GM18868 (cell line): ENCODE results near the gene PFDN1.

Experiments
- ATAC-seq: cut with Tn5 transposase; IDR thresholded peaks from one replicate; pipeline ENCODE4 v1.9.1; 2021; ENCODE audit warnings: mild to moderate bottlenecking, moderate library complexity; ENCODE audit not compliant: unreplicated experiment

The PFDN1 gene

DNA sequence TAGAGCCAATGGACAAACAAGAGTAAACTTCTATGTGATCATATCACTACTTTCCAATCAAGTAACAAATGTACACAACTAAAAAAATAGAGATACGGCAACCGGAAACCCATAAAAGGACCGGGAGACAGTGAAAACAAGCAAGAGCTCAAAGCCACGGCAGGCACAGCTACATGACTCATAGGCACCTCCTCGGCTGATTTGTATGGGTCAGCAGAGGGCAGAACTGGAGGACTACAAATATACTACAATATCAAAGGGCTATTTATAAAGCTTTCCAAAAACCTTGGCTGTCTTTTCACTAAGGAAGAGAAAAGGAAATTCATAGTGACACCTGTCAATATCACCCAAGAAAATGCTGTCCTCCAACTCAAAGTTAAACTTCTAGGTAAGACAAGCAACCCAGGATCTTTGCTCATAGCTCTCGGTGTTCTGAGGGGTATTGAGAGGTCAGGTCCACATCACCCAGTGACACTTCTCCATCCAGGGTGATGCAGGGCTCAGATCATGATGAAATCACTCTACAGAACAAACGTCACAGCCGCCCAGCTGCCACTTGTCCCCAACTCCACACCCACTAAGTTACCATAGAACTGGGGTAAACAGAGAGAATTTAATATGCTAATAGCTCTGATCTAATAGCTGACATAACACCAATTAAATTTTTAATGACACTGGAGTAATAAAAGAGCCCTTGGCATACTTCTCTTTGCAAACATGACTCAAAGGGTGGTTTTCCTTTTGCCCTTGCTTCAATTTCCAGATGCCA lies 41.3 kb downstream of the PFDN1 start:
- ATAC-seq, result no peak

DNA sequence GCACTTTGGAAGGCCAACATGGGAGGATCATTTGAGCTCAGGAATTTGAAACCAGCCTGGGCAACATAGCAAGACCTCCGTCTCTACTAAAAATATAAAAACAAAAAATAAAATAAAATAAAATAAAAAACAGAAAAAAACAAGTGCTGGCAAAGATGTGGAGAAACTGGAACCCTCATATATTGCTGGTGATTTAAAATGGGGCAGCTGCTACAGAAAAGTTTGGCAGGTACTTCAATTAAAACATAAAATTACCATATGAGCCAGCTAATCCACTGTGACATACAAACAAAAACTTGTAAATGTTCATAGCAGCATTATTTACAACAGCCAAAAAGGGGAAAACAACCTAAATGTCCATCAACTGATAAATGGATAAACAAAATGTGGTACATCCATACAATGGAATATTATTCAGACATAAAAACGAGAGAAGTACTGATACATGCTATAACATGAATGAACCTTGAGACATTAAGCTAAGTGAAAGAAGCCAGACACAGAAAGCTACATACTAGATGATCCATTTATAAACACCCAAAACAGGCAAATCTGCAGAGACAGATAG lies 42.7 kb downstream of the PFDN1 start:
- no peak for ATAC-seq

DNA sequence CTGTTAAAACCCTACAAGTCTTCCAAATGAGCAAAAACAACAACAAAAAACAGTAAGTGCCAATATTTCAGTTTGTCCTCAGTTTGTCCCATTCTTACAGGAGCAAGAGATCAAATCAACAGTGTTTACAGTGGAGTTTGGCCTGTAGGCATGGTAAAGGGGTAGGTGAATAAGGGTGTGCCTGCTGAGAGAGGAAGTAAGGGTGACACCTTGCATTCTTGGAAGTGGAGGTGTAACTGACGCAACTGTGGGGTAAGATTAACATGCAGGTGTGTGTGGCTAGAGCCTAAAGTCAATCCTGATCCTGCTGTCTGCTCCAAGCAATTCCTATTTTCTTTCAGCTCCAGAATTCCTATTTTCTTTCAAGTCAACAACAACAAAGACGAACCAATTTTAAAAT lies 43.4 kb downstream of the PFDN1 start:
- no peak for ATAC-seq

DNA sequence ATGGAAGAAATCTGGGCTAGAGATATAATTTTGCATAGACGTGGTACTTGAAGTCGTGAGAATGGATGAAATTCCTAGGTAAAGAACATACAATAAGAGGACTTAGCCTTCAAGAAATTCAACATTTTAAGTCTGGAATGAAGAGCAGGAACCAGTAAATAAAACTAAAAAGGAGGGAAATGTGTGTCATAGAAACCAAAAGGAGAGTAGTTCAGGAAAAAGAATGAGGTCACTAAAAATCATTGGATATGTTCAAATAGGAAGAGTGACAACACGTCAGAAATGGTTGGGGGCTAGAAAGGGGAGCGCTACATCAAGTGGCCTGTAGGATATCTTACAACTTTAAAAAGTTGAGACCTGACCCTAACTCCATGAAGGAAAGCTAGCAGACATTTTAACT lies 44.0 kb downstream of the PFDN1 start:
- ATAC-seq, result no peak

DNA sequence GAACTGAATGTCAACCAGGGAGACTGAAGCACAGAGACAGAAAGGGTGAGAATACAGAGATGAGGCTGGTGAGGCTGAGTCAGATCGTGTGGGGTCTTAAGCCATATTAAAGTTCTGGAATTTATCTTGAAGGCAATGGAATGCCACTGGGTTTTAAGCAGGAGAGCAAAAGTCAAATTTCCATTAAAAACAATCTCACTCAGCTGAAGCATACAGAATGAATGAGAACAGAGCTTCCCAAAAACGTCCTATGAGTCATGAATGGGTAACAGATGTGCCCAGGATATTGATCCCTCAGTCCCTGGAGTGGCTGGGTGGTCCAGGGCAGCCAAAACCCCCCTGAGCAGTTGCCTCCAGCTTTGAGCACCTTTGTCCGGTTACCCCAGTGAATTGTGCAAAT lies 44.9 kb downstream of the PFDN1 start:
- ATAC-seq, result no peak

DNA sequence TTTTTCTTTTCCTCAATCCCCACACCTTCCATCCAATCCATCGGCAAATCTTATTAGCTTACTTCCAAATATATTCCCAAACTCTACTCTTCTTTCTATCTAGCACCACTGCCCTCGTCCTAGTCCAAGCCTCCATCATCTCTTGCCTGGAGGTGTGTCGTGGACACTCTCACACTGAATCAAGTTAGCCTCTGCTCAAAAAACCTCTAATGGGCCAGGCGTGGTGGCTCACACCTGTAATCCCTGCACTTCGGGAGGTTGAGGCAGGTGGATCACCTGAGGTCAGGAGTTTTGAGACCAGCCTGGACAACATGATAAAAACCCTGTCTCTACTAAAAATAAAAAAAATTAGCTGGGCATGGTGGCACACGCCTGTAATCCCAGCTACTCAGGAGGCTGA lies 46.2 kb downstream of the PFDN1 start:
- ATAC-seq, result no peak

DNA sequence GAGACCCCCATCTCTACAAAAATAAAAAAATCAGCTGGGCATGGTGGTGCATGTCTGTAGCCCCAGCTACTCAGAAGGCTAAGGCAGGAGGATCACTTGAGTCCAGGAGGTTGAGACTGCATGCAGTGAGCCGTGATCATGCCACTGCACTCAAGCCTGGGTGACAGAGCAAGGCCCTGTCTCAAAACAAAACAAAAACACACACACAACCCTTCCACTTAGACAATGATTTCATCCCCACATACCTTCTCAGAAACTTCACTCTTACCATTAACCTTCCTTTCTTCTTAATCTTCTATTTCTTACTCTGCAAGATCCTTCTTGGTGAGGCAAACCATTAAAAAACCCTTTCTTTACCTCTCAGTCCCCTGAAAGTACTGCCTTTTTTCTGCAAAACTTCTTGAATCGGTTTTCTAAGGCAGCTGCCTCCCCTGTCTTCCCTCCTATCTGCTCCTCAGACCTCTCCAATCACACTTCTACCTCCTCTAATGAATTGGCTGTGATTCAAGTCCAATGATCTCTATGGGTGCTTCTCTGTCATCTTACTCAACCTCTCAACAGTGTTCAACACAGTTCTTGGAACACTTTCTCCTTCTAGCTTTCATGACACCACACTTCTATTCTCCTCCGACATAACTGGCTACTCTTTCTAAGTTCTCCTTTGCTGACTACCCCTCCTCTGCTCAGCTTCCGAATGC lies 47.3 kb downstream of the PFDN1 start:
- no peak for ATAC-seq

DNA sequence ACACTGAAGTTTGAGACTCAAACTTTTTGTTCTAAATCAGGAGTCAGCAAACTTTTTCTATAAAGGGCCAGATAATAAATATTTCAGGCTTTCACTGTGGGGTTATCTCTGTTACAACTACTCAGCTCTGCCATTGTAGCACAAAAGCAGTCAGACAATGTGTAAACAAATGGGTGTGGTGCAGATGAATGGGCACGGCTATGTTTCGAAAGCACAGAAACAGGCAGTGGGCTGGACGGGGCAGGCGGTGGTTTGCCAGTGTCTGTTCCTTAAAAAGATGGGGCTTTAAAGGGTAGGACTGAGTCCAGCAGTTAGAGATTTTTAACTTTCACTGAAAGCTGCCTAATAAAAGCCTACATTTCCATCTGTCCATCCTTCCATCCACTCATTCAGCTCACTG lies 48.9 kb downstream of the PFDN1 start:
- ATAC-seq, result no peak

DNA sequence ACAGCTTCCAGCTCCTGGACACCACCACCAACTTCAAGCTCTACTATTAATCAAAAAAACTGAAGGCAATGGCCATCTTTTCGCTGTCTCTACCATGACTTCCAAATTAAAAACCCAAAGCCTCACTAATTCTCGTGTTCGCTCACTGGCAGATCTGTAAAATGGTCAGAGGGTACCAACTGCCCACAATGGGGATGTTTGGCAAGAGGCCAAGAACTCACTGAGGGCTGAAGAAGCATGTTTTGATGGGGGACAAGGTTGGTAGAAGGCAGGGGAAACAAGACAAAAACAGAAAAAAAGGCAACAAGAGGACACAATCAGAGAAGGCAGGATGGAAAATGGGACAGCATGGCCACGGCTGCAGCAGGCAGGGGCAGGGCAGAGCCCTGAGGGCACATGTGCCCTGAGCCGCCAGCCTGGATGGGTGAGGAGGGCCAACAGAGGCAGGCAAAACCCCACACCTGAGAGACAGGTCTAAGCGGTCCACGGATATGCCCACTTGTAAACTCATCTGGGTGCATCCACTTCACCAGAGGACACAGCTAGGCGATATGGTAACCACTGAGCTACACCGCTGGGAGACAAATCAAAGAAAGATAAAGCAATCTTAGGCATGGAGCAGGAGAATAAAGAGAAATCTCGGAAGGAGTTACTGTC lies 50.3 kb downstream of the PFDN1 start:
- ATAC-seq, result no peak

DNA sequence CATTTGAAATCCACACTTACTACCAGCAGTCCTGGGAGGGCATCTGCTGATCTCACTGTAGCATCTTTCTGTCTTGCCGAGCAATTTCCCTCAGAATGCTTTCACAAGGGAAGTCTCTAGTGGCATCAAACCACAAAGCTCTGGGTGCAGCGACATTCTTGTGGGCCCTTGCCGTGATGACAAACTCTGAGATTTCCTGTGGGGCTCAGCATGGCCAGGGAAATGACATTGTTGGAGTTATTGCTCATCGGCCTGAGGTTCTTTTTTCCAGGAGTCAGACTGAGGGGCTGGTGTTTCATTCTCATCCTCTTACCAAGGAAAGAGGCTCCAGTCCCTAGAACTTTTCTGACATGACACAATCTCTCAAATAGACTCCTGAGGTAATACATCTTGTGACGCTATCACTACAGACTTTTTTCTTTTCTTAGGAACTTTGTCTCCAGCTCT lies 51.4 kb downstream of the PFDN1 start:
- peak; percentile 87 for ATAC-seq

DNA sequence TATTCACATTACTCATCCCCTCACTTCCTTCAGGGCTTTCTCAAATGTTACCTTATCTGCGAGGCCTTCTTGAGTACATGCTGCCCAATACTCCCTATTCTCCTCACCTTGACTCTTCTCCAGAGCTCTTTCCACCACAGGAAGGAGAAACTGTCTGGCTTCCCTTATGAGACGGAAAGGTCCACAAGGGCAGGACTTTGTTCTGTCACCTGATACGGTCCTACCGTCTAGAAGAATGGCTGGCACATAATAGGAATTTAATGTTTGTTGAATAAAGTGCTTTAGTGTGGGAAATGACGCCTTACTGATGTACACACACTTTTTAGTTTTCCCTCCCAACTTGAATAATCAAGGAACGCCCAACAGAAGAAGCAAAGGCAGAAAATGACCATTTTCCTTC lies 52.5 kb downstream of the PFDN1 start:
- ATAC-seq, result no peak

DNA sequence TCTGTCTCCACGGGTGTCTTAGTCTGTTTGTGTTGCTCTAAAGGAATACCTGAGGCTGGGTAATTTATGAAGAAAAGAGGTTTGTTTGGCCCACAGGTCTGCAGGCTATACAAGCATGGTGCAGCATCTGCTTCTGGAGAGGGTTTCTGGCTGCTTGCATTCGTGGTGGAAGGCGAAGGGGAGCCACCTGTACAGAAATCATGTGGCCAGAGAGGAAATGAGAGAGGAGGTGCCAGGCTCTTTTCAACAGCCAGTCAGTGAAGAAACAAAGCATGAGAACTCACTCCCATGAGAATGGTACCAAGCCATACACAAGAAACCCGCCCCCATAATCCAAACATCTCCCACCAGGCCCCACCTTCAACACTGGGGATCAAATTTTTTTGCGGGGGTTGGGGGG lies 53.4 kb downstream of the PFDN1 start:
- ATAC-seq, result no peak

DNA sequence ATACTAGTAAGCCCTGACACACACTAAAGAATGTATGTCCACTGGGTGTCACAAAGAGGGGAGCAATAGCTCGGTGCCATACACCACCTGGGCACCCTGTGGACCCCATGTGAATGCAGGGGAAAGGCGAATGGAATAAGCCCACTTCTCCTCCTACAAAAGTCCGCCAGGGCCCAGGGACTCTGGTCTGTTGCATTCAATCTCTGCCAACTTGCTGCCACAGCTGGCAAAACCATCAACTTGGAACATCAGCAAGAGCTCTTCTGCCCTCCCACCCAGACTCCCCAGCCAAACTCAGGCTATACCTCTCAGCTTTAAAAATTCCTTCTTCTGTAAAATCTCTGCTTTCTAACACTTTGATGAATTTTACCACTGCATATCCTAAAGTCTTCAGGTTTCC lies 54.5 kb downstream of the PFDN1 start:
- ATAC-seq, result no peak

DNA sequence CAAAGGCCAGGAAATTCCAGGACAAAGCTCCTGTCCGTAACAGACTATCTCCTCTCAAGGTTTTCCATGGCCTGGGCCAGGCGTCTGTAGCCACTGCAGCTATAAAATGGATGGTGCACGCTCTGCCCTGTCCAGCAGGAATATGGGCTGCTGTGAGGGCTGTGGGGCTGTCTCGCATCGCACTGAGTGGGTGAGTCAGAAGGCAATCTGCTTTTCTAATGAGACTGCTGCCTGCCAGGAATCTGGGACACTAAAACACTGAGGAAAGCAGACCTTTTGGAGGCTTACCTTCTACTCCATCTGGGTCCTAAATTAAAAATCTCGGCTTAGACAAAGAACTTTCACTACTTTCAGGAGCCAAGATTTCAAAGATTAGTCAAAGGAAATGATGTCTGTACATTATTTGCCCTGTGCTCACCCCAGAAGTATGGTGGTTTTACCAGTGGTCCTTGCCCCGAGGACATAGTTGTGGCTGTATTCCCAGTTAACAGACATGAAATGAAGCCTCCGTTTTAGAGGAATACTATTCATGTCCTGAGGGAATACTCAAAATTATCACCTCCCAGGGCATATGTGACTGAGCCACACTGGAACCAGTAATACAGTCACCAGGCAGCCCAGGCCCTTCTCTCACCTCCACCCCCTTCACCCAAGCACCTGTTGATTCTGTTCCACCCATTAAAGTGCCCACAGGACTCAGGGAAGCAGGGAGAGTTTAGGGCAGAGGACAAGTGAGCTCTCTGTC lies 56.4 kb downstream of the PFDN1 start:
- ATAC-seq, result no peak

DNA sequence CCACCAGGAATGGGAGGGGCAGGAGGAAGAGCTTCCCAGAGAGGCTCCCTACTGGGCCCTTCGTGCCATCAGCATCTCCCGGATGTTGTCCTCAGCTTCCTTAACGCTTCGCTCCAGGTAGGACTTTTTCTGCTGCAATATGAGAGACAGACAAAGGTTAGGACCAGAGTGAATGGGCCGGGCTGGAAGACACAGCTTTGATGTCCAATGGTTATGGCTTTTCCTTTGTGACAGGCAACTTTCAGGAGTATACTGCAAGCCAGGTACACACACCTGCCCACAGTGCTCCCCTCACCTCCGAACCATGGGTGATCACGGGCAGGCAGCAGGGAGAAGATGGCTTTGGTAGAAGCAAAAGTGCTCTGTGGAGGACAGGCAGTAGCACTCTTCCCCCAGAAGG lies 57.0 kb downstream of the PFDN1 start:
- no peak for ATAC-seq

DNA sequence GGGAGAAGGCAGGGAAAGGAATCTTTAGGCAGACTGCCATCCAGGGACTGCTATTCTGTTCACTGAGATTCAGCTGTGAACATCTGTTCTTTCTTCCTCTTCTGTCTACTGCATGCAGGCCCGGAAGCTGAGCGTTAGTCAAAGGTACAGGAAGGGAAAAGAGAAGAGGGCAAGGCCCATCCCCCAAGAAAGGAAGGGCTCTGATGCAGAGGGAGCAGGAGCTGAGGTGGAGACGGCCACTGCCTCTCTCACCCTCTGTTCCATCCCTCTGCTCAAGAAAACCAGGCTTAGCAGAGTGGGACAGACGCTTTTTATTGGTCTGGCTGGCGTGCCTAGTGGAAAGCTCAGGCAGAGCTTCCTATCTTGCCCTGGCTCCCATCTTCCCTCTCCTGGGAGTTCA lies 57.6 kb downstream of the PFDN1 start:
- ATAC-seq, result no peak

DNA sequence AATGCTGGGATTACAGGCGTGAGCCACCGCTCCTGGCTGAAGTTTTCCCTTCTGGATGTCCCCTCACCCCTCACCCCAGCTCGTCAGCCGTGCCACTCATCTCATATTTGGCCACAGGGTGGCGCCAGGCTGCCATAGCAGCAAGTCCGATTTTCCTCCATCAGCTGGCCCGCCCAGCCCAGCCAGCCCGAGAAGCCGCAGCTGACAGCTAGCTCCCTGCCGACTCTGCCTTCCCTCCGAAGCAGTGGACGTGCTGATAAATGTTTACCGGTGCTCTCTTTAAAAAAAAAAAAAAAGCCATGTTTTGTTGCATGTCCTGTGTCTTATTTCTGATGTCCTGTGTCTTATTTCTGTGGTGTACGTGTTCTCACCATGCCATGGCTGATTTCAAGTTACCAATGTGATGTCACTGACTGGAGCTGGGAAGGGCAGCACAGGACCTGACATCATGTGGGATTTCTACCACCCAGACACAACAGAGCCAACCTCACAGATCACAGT lies 58.3 kb downstream of the PFDN1 start:
- ATAC-seq, result peak; percentile 68

DNA sequence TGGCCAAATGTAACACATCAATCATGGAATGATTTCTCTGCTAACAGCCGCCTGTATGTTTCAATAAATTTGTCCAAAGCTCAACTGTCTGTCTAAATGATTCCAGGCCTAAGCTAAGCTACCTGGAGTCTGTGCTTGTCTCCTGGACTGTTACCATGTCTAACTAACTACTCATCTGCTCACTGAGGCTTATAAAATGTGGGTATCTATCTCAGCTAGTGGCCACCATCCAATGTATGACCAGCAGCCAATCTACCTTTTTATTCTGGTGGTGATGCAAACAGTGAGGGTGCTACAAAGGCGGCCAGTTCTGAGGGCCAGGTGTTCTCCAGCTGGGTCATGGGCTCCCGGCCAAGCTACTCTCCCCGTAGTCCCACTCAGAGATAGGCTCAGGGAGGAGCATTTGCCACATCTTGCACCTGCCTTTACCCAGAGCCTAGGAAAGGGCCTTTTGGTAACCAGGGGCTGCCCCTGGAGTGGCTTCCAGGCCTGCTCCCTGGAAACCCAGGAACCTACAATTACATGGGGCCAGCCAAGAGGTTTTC lies 59.1 kb downstream of the PFDN1 start:
- ATAC-seq, result no peak

DNA sequence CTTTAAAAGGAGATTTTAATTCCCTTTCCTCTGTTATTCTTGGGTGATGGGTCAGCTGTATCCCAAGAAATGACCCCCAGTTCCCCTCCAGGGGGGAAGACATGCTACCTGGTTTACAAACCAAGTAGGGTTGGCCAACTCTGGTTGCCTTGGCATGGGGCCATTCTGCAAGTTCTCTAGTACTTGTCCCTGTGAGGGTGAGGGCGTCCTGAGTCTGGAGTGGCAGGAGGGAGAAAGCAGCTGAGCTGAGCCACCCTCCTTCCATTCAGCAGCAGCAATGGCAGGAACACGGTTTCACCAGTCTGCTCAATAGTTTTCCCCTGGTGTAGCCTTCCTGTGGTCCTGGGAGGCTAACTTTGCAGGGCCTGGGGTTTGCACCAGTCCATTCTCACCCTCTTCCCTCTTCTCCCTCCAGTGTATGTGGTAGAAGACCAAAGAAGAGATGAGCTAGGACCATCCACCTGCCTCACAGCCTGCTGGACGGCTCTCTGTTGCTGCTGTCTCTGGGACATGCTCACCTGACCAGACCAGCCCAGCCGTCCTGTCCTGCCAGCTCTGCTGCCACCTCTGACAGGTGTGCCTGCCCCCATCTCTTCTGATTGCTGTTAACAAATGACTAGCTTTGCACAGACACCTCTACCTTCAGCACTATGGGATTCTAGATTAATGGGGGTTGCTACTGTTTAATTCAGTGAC lies 59.9 kb downstream of the PFDN1 start:
- no peak for ATAC-seq

DNA sequence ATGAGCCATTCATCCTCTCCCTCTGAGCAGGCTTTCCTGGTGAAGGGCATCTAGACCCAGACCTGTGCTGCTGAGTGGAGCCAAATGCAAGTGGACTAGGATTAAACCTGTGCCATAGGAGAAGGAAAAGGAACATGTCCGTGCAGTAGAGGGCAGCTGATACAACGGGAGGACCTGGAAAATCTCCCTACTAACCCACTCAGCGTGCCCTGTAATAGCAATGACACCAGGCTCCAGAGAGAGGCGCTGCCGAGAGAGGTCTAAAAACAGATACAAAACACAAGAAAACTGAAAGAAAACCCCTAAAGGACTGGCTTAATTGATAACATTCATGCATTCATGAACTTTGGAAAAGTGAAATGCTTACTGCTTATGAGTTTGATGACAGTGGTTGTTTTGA lies 60.8 kb downstream of the PFDN1 start:
- no peak for ATAC-seq
